HG02938 (cell line): ENCODE data around the gene UGT1A3.

Experiments
- ATAC-seq: cut with Tn5 transposase; IDR thresholded peaks from one replicate; pipeline ENCODE4 v1.9.1; 2021; ENCODE audit warnings: mild to moderate bottlenecking, moderate library complexity; ENCODE audit not compliant: unreplicated experiment

Gene UGT1A3

GRCh38 chr2:233793465-233794127 lies 64.8 kb downstream of the UGT1A3 start:
- no peak for ATAC-seq

- no peak for ATAC-seq
Observed at GRCh38 chr2:233794128-233794658, 65.4 kb downstream of the UGT1A3 start.

GRCh38 chr2:233795735-233796171 lies 66.9 kb downstream of the UGT1A3 start:
- ATAC-seq, result no peak

- ATAC-seq, result no peak
Observed at GRCh38 chr2:233796254-233796653, 67.4 kb downstream of the UGT1A3 start.

- no peak for ATAC-seq
Observed at GRCh38 chr2:233798335-233799086, 69.7 kb downstream of the UGT1A3 start.

- no peak for ATAC-seq
Observed at GRCh38 chr2:233799087-233799665, 70.3 kb downstream of the UGT1A3 start.

GRCh38 chr2:233799716-233800115 lies 70.9 kb downstream of the UGT1A3 start:
- ATAC-seq, result no peak

- ATAC-seq, result no peak
Observed at GRCh38 chr2:233800208-233800607, 71.4 kb downstream of the UGT1A3 start.

GRCh38 chr2:233801357-233802131 lies 72.7 kb downstream of the UGT1A3 start:
- no peak for ATAC-seq

GRCh38 chr2:233802132-233802815 lies 73.4 kb downstream of the UGT1A3 start:
- ATAC-seq, result no peak

GRCh38 chr2:233803292-233803911 lies 74.6 kb downstream of the UGT1A3 start:
- no peak for ATAC-seq

- no peak for ATAC-seq
Observed at GRCh38 chr2:233803994-233804393, 75.2 kb downstream of the UGT1A3 start.

- ATAC-seq, result no peak
Observed at GRCh38 chr2:233807215-233807865, 78.5 kb downstream of the UGT1A3 start.

- ATAC-seq, result no peak
Observed at GRCh38 chr2:233807966-233808935, 79.4 kb downstream of the UGT1A3 start.

- no peak for ATAC-seq
Observed at GRCh38 chr2:233810385-233810784, 81.5 kb downstream of the UGT1A3 start.

GRCh38 chr2:233811087-233811486 lies 82.2 kb downstream of the UGT1A3 start:
- no peak for ATAC-seq

GRCh38 chr2:233811732-233812131 lies 82.9 kb downstream of the UGT1A3 start:
- ATAC-seq, result no peak
